ENCODE results near the gene CADM3.

DNA sequence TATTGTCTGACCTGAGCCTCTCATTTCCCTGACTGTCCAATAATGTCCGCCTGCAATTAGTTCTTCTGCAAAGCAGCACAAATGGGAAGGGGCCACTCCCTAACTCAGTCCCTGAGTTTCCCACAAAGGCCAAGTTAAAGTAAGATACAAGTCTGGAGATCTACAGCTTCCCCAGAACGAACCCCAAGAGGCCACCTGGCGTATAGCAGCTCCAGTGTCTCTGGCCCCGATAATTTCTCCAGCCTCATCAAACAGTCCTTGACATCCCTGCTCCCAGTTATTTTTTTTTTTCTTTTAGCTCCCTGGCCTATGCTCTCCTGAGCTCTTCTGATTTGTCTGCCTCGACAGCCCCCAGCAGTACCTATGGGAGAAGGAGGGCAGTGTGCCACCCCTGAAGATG is 25.1 kb downstream of the CADM3 start:
- TF ChIP-seq, protein P1, sequence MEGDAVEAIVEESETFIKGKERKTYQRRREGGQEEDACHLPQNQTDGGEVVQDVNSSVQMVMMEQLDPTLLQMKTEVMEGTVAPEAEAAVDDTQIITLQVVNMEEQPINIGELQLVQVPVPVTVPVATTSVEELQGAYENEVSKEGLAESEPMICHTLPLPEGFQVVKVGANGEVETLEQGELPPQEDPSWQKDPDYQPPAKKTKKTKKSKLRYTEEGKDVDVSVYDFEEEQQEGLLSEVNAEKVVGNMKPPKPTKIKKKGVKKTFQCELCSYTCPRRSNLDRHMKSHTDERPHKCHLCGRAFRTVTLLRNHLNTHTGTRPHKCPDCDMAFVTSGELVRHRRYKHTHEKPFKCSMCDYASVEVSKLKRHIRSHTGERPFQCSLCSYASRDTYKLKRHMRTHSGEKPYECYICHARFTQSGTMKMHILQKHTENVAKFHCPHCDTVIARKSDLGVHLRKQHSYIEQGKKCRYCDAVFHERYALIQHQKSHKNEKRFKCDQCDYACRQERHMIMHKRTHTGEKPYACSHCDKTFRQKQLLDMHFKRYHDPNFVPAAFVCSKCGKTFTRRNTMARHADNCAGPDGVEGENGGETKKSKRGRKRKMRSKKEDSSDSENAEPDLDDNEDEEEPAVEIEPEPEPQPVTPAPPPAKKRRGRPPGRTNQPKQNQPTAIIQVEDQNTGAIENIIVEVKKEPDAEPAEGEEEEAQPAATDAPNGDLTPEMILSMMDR (conservative IDR thresholded peaks at IDR 0.05; ENCODE audit: low read length), result peak; percentile 54
- no peak for TF ChIP-seq EZH2phosphoT487 (IDR thresholded peaks at IDR 0.05; ENCODE audit: borderline replicate concordance, low read depth, low read length)

Data from OCI-LY7 (cell line).